GM18511 (cell line): Measurements from ENCODE around the gene C2CD5.
"Not testable (repeated sequence)": the region's sequence is repeated elsewhere in the genome, so short reads cannot be mapped to it uniquely, and the experiment has no call there.

Experiments
- ATAC-seq: cut with Tn5 transposase; IDR thresholded peaks from one replicate; pipeline ENCODE4 v1.9.1; 2021; ENCODE audit warnings: mild to moderate bottlenecking, moderate library complexity; ENCODE audit not compliant: unreplicated experiment

C2CD5 gene, protein sequence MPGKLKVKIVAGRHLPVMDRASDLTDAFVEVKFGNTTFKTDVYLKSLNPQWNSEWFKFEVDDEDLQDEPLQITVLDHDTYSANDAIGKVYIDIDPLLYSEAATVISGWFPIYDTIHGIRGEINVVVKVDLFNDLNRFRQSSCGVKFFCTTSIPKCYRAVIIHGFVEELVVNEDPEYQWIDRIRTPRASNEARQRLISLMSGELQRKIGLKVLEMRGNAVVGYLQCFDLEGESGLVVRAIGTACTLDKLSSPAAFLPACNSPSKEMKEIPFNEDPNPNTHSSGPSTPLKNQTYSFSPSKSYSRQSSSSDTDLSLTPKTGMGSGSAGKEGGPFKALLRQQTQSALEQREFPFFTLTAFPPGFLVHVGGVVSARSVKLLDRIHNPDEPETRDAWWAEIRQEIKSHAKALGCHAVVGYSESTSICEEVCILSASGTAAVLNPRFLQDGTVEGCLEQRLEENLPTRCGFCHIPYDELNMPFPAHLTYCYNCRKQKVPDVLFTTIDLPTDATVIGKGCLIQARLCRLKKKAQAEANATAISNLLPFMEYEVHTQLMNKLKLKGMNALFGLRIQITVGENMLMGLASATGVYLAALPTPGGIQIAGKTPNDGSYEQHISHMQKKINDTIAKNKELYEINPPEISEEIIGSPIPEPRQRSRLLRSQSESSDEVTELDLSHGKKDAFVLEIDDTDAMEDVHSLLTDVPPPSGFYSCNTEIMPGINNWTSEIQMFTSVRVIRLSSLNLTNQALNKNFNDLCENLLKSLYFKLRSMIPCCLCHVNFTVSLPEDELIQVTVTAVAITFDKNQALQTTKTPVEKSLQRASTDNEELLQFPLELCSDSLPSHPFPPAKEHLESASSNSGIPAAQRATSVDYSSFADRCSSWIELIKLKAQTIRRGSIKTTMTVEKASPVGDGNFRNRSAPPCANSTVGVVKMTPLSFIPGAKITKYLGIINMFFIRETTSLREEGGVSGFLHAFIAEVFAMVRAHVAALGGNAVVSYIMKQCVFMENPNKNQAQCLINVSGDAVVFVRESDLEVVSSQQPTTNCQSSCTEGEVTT

DNA sequence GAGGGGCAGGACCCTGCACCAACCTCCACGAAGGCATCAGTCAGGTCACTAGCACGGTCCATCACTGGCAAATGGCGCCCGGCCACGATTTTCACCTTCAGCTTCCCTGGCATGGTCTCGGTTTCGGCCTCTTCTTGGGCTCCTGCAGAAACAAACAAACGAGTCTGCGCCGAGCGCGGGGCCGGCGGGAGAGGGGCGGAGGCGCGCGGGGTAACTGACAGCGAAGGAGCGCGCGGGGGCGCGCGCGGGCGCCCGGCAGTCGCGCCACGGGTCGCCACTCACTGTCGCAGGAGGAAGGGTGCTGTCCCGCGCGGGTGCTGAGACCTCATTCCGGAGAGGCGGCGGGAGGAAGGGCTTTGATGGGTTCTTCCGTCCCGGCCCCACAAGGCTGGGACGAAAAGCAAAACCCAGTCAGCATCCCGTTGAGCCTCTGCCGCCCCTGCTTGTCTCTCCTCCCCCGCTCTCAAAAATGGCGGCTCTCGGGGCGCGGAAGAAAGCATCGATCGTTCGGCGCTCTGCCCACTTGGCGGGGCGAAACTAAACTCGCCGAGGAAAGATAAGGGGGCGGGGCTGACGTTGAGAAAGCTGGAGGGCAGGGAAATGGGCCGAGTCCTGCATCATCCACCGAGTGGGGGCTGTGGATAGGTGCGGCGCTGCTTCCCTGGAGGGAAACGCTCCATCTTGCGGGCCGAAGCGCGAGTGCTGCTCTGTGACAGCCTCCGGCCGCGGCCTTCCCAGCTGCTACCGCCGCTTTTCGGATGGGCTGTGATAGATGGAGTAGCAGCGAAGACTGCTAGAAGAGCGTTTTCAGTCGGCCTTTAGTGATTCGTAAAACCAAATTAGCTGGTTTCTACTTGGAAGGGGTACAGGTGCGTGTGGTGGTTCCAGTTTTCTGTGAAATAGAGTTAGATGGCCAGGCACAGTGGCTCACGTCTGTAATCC lies at the start of gene C2CD5:
C2CD5 (minus strand) TSS at position 505 of the 942 bp plus-strand sequence; CDS start at position 113, 392 bp downstream.
- ATAC-seq = peak; percentile 81

DNA sequence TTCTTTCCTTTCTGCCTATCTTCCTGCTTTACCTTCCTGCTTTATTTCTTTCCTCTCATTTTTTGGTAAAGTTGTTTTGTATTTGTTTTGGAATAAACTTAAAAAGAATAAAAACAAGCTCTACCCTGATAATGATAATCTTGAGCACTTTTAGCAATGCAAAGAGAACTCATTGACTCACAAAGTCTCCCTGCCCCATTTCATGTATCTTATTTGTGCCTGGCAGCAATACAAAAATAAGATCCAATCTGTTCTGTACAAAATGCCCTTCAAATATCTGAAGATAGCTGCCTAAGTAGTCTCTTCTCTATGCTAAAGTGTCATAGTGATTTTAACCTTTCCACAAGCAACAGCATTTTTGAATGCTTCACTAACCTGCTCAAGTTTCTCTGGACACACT lies 49.5 kb upstream of the C2CD5 start:
- ATAC-seq = no peak

DNA sequence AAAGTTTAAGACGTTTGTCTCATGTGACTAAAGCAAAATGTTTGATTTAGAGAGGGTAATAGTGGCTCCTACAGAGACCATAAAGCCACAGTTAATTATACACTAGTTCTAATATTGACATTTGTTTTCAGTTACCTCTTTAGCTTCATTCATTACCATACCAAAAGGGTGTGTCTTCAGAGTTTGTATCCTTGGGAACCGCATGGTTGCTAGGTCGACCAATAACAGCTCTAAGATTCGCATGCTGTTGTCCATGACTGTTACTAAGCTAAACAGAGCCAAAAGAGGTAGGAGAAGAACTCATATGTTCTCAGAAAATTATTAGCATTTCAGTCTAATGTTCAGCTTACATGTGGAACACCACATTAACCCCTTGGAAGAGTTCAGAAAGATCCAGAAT lies 44.5 kb upstream of the C2CD5 start:
- ATAC-seq = no peak

DNA sequence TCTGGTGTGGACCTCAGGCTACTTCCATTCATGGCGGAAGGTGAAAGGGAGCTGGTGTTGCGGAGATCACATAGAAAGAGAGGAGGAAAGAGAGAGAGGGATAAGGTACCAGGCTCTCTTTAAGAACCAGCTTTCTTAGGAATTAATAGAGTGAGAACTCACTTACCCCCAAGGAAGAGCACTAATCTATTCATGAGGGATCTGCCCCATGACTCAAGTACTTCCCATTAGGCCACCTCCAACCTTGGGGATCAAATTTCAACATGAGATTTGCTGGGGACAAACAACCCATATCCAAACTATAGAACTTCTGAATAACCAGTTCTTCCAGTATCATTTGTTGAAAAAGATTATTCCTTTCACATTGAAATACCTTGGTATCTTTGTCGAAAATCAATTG lies 34.0 kb upstream of the C2CD5 start:
- ATAC-seq = no peak

DNA sequence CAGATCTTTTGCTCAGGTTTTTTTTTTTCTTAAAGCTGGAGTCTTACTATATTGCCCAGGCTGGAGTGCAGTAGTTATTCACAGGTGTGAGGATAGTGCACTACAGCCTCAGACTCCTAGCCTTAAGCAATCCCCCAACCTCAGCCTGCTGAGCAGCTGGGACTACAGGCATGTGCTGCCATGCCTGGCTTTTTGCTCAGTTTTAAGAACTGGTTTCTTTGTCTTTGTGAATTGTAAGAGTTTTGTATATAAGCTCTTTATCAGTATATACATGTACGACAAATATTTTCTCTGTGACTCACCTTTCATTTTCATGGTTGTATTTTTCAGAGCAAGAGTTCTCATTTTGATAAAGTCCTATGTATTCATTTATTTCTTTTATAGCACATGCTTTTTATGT lies 33.3 kb upstream of the C2CD5 start:
- ATAC-seq = no peak

DNA sequence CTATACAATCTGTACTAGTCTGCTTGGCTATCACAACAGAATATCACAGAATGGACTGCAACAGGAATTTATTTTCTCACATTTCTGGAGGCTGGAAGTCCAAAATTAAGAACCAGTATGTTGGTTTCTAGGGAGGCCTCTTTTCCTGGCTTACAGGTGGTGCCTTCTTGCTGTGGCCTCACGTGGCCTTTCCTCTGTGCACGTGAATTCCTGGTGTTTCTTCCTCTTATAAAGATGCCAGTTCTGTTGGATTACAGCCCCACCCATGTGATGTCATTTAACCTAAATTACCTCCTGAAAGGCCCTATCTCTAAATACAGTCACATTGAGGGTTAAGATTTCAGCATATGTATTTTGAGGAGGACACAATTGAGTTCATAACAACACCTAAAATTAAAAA lies 32.1 kb upstream of the C2CD5 start:
- no peak for ATAC-seq

DNA sequence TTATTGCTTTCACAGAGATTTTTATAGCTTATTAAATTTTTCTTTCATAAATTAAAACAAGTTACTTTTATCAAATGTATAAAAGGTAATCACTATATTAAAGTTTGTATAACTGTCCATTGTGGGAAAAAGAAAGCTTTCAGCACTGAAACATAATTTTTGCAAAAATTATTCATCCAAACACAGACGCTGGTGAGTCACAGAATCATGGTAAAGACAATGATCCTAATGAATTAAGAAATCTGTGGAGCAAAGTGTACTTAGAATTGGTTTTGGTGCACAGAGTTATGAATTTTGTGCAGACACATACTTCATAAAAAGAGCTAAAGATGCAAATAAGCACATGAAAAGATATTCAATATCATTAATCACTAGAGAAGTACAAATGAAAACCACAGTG lies 31.7 kb upstream of the C2CD5 start:
- ATAC-seq = no peak

DNA sequence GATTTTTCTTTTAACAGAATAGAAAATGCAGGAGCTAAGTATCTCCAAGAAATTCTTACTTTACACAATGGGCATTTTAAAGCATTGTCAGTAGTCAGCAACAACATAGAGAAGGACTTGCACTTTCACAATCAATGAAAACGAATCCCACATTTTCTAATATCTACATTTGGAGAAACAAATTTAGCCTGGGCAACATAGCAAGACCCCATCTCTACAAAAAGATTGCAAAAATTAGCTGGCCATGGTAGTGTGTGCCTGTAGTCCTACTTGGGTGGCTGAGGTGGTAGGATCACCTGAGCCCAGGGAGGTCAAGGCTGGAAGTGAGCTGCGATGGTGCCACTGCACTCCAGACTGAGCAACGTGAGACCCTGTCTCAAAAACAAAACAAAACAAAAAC lies 30.6 kb upstream of the C2CD5 start:
- ATAC-seq = no peak

DNA sequence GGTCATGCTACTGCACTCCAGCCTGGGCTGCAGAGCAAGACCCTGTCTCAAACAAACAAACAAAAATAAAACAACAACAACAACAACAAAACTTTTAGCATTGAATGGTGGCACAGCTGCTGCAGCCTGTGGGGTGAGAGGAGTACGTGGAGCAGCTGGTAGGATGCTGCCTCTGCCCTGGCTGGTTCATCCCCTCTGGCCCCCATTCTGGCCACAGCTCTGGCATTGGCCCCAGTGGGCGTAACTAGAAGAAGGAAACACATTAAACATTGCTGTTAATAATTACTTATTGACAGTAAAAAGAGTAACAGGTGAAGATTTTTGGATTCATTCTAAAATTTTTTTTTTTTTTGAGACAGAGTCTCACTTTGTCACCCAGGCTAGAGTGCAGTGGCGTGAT lies 28.8 kb upstream of the C2CD5 start:
- ATAC-seq = peak; percentile 82

DNA sequence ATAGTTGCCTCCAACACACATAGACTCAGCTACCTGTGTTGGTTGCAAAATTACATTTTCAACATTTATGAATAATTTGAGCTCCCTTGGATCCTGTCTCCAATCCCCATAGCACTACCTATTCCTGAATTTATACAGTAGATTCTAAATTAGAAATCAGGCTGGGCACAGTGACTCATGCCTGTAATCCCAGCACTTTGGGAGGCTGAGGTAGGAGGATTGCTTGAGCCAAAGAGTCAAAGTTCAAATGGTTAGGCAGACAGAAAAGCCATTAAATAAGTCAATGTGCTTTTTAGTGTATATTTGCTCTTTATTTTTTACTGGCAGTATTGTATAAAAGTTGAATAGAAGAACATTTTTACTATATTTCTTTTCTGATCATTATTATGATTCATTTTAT lies 24.9 kb upstream of the C2CD5 start:
- no peak for ATAC-seq

DNA sequence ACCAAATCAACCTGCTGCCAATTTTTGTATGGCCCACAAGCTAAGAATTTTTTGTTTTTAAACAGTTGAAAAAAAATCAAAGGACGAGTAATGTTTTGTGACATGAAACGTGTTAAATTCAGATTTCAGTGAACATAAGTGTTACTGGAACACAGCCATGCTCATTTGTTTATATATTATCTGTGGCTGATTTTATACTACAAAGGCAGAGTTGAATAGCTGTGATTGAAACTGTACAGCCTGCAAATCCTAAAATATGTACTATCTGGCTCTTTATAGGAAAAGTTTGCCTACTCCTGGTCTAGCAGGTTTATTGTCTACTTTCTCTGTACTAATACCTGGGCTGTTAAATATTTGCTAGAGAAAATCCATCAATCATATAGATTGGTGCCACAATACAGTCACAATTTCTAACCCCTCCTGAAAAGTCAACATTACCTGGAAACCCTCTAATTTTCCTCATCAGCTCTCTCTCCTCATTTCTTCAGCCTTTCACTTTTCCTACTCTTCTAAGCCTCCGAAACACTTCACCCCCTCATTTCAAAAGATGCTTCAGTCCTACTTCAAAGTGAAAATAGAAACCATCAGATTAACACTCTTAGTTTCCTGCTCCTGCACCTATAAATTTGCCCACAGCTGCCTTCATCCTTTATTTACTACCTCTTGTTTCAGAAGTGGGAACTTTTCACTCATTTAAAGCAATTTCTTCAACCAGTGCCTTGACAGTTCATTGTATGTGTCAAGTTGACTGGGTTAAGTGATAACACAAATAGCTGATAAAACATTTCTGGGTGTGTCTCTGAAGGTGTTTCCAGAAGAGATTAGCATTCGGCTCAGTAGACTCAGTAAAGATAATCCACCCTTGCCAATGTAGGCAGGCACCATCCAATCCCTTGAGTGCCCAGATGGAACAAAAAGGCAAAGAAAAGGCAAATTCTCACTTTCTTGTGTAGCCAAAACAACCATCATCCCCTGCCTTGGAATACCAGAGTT lies 18.0 kb upstream of the C2CD5 start:
- ATAC-seq = no peak

DNA sequence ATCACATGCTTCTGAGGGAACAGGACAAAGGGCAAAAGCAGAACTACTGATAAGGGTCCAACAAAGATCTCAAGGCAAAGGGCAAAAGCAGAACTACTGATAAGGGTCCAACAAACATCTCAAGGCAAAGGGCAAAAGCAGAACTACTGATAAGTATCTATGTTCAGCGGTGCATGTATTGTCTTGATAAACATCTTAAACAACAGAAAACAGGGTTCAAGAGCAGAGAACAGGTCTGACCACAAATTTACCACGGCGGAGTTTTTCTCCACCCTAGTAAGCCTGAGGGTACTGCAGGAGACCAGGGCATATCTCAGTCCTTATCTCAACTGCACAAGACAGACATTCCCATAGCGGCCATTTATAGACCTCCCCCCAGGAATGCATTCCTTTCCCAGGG lies 10.4 kb upstream of the C2CD5 start:
- ATAC-seq = not testable (repeated sequence)

DNA sequence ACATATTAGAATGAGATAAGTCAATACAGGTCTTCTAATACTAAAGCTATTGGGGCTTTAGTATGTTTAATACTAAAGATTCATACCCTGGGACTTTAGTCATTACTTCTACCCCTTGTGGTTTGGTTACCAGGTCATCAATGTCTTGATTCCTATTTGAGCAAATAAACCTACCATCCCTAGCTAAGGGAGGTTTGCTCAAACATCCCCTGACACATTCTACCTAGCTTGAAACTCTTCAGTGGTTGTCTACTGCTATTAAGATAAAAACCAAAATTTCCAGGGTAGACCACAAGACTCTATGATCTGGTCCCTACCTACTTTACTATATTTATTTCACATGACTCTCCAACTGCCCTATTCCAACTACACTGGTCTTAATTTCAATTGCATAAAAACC lies 7.3 kb upstream of the C2CD5 start:
- no peak for ATAC-seq

DNA sequence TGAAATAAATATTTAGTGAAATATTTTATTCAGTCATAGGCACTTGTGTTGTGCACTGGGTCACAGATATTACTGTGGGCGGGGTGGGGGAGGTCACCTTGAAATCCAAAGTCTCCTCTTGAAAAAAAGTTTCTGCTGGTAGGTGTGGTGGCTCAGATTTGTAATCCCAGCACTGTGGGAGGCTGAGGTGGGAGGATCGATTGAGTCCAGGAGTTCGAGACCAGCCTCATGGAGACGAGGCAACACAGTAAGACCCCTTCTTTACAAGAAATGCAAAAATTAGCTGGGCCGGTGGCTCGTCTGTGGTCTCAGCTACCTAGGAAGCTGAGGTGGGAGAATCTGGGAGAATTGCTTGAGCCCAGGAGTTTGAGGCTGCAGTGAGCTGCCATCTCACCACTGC lies 913 bp upstream of the C2CD5 start:
- no peak for ATAC-seq

DNA sequence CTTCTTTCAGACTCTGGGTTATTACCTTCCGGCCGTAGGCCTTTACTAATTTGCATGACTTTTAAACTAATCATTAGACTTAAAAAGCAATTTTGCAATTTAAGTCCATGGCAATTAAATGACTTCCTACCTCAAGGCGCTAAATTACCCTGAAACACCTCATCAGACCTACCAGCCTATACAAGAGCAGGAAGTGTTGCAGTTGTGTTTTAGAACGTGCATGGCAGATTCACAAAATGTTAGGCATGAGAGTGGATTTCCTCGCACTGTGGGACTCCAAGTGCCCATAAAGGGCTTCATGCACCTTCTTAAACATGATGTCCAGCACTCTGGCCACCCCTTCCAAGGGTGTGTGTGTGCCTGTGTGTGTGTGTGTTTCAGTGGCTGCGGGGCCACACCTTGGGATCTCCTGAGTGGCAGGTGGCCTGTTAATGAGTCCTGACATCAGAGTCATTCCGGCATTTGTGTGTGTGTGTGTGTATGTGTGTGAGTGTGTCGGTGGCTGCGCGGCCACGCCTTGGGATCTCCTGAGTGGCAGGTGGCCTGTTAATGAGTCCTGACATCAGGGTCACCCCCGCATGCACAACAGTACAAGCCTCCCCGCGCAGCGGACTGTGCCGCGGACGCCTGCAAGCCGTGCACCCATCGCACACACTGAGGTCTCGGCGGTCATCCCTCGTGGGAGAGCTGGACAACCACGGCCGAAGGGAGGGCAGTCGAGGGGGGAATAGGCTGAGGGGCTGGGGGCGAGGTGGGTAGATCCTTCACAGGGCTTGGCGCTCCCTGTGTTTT lies 900 bp downstream of the C2CD5 start:
- peak; percentile 51 for ATAC-seq

DNA sequence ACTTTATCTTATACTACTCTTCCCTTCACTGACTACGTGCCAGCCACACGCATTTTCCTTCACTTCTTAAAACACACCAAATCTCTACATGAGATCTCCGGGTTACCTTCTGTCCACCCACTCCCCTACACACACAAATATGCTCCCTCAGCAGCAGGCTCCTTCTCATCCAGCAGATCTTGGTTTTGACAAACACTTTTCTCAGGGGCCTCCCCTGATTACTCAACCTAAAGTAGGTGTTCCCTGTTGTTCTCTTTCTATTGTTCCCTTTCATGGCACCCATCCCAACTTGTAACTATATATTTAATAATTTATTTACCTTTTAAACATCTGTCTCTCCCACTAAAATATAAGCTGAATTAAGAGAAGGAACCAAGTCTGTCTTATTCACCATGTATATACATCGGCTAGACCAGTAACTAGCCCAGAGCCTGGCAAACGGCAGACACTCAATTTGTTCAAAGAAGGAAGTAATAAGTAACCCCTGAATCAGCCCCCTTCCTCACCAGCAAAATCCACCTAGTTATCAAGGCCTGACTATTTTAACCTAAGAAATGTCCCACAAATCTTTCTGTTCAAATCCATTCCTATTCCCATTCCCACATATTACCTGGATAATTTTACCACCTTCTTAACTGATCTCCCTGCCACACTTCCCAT lies 2.7 kb downstream of the C2CD5 start:
- ATAC-seq = no peak

DNA sequence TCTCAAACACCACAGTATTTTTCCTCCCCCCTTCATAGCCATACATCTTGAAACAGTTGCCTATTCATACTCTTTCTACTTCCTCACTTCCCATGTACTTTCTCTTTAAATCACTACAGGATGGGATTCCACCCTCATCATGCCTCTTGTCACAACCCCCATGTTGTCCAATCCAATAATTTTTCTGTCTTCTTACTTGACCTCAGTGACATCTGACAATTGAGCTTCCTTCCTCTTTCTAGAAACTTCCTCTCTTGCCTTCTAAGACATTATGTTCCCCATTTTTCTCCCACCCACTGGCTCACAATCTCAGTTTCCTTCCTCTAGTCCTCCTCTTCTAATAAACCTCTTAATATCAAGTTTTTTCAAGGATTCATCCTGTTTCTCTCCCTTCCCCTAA lies 5.3 kb downstream of the C2CD5 start:
- no peak for ATAC-seq

DNA sequence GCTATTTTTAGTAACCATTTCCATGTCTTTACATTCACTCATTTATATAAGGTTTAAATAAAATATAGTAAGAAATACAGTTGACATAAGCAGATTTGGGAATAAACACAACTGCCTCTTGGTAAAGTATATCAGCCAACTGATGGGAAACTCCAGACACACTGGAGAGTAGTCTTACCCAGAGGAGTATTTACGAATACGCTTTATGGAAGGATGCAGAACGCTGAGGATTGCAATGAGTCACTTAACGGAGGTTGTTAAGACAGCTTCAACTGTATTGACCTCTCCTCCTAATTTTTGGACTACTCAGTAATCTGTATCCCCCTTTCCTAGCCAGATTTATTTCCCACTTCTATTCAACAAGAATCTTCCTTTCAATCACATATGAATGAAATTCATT lies 6.0 kb downstream of the C2CD5 start:
- ATAC-seq = no peak
